GM18526 (cell line): ENCODE data around the gene ZIC4.

Source experiments
- POLR2A ChIP-seq: IDR thresholded peaks from 3 replicates; pipeline ENCODE4 v1.6.1; 2011; ENCODE audit not compliant: insufficient read length; ENCODE audit errors: extremely low read depth

Gene ZIC4

DNA sequence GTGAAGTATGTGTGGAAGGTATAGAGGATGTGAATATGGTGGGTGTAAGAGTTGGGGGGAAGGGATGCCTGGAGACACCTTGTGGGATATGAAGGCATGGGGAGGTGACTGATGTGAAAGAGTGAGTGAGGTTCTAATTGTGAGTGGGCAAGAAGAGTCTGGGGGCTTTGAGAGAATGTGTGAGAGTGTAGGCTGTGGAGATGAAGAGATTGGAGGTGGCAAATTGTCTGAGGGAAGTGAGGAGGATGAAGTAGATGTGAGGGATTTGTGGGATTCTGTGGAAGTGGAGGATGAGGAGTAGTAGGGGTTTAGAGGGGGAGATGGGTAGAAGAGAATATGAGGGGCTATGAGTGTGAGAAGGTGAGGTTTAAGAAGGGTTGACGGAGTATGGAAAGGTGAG is 41.6 kb downstream of the ZIC4 start:
- no peak for TF ChIP-seq POLR2A

DNA sequence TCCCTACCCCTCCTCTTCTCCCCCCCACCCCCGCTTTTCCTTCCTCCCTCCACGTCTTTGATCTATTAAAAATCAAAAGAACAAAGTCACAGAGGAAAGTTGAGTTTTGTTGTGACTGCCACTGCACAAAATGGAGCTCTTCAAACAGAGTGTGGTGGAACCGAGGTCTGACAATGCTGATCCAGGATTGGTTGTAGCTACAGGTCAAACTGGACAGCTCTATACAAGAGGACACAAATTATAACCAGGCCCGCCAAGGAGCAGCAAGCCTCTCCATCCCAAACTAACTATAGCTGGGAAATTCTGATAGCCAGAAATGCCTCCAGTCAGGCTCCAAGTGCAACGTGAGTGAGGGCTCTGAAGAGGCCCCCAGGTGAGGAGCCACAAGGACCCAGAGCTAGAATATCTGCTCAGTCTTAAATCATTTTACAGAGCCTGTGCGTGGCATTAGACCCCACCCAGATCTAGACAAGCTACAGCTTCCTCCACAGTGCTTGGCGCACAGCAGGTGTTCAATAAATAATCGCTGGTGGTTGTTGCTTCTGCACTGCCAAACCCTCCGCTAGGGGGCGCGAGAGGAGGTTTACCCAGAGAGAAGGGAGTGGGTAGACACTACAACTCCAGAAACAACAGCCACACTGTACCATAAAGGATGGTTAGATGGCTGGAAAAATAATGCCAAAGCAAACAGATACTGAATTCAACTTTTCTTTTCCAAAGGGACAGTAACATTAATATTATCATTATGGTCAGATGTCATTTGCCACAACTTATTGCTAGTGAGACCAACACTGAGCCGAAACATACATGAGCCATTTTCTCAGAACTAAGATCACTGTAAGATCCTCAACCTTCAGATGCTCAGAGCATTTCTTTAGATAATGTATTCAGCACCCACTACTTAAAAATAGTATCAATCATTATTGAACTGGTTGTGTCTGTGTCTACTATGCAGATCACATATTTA is 44.6 kb downstream of the ZIC4 start:
- no peak for TF ChIP-seq POLR2A

DNA sequence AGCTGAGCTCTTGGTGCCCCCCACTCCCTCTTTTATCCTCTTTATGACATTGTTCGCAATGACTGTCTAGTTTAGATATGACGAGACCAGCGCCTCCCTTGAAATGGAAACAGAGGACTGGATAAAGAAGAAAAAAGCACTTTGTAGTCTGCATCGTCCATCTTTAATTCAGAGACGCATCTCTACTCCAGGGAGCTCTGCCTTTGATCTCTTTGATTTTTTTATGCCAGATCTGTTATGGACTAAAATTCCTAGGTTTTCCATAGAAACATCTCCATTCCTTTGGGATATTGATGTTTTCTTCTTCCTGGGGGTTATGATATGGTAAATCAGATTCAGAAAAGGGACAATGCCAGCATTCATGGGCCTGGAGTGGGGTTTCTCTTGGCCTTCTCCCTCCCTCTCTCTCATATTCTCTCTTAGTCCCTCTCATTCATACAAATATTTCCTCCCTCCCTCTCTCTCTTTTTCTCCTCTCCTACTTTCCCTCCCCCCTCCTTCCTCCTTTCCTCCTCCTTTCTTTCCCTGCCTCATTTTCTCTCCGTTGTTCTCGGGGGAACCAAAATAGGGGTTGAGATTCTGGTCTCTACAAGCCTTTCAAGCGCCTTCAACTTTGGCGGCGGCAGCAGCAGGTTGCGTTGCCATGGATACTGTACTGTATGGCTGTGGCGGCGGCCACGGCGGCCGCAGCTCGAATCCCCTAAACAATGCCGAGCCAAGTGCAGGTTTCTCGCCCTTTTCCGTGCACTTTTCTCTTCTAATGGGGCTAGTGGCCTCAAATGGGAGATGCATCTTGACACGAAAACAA is 45.5 kb downstream of the ZIC4 start:
- TF ChIP-seq POLR2A = no peak

DNA sequence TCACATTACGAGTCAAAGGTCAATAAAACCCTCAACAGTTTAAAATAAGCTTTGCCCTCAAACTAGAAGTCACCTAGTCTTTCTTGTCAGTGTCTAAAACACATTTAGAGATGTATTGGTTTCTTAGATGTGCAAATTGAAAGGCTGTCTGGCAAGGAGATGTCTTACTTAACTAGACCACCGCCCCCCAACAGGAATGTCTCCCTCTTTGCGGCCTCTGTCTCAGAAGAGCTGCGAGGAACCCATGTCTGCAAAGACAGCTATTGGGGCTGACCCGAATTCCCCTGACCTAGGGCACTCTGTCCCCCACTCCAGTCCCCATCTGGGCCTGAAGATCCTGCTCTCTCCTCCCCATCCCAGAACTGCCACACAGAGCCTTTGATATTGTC is 46.3 kb downstream of the ZIC4 start:
- TF ChIP-seq POLR2A = no peak

GRCh38 chr3:147359177-147360050 is 46.9 kb downstream of the ZIC4 start:
- no peak for TF ChIP-seq POLR2A

GRCh38 chr3:147358144-147358992 is 48.0 kb downstream of the ZIC4 start:
- no peak for TF ChIP-seq POLR2A

- no peak for TF ChIP-seq POLR2A
Observed at GRCh38 chr3:147356909-147357900, 49.1 kb downstream of the ZIC4 start.

DNA sequence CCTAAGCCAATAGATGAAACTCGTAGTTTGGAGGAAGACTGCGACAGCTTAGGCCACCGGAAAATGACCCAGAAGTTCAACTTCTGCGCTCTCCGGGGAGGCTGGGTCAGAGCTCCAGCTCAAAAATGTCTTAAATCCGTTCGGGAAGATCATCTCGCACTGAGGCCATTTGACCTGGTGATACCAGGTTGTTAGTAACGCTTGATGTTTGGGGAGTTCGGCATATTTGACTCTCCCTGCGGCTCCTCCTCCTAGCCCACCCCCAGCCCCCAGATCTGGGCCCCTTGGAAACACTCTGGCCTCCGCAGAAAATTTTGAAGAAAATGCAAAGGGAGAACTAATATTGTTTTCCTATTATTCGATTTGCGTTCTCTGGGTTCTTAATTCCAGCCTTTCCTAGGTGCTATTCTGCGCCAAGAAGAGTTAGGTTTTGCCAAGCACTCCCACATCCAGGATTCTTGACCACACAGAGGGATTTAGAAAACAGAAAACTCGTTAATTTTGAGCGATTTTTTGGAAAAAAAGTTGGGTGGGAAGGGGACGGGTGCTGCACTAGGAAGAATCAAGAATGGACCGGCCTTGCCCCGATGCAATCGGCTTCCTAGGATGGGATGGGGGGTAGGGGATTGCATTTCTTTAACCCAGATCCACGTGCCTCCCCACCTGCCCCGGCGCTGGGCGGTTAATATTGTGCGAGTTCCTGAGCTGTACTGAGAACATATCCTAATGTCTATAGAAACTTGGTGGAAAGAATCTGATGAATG is 50.0 kb downstream of the ZIC4 start:
- no peak for TF ChIP-seq POLR2A

DNA sequence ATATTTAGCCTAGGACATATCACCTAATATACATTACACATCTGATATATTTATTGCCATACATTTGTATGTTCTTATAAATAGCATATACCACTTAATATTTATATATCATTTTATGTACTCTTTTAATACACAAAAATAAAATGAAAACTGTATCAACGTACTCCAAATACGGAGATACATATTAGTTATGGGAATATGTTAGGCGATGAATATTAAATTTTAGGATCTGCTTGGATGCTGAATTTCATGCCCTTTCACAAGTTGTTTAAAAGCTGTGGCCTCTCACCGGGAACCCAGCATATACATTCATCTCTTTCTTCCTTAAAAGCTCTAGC is 50.6 kb downstream of the ZIC4 start:
- TF ChIP-seq POLR2A = no peak

GRCh38 chr3:147355084-147355752 is 51.1 kb downstream of the ZIC4 start:
- TF ChIP-seq POLR2A = no peak

GRCh38 chr3:147354623-147355022 is 51.7 kb downstream of the ZIC4 start:
- TF ChIP-seq POLR2A = no peak

DNA sequence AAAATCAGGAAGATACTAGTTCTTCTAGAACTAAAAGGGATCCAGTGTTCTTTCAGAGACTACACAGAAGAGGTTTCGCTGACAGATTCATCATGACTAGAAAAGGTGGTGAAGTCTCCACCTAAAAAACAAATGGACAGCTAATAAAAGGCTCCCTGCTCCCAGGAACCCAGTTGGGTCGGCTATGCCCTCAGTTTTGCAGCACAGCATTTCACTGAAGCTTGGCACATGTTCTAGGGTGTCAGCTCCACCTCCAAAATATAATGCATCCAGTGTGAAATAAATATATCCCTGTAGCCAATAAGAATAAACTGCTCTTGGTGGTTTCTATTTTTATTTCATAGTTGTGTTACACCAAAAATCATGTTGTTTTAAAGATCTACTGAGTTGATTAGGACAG is 55.0 kb downstream of the ZIC4 start:
- no peak for TF ChIP-seq POLR2A
